A549 (cell line): Measurements from ENCODE around the gene GATAD2A. TPM values are rescaled to one million over a fixed set of nuclear protein-coding genes. Genes with fewer than 3 reads are reported as not detected.

Experiments
- ATAC-seq, 2 experiments: fragments of 200-7000 bp in 1 of 2; fragments of >200 bp in 1 of 2; cut with Nextera tagmentation in 1 of 2; cut with Tn5 transposase in 1 of 2; 3 replicates each; pipeline versions ENCODE4 v1.8.0 to v1.9.1; 2018 to 2020; ENCODE audit warnings: mild to moderate bottlenecking in 1 of 2, moderate library complexity in 1 of 2
- CTCF ChIA-PET: fragments of 300-600 bp; sonication (Branson Sonifier 250); formaldehyde crosslinking; extraction: SDS; loops from one replicate; lab custom pipeline; 2021; ENCODE audit warnings: antibody characterized with exemption, inconsistent platforms; lab: Yijun Ruan, JAX
- POLR2A ChIA-PET: fragments of 350-600 bp; formaldehyde crosslinking; extraction: SDS; loops from one replicate; lab custom pipeline; 2021; ENCODE audit warnings: antibody characterized with exemption, inconsistent platforms; lab: Yijun Ruan, JAX
- DNase-seq, 2 experiments: peaks; one replicate each; pipeline versions ENCODE4 v3.0.0 to v3.0.0-alpha.2; 2011 to 2016; ENCODE audit warnings: low read depth in 1 of 2, low spot score in 1 of 2
- FAIRE-seq: peaks from 2 replicates; lab custom pipeline; 2011; peaks lifted over from hg19 to GRCh38; lab: Jason Lieb, UNC
- H3K27ac ChIP-seq, 2 experiments: fragments of >200 bp; sonication (Bioruptor Twin); formaldehyde crosslinking; 3 replicates each; pipeline ENCODE4 v1.5.1; 2016 to 2017
- H3K4me1 ChIP-seq: fragments of >200 bp; sonication (Bioruptor Twin); formaldehyde crosslinking; 3 replicates; pipeline ENCODE4 v1.6.1; 2016
- H3K4me2 ChIP-seq: fragments of >200 bp; sonication (Bioruptor Twin); formaldehyde crosslinking; 3 replicates; pipeline ENCODE4 v1.6.1; 2016
- H3K4me3 ChIP-seq: fragments of >200 bp; sonication (Bioruptor Twin); formaldehyde crosslinking; 3 replicates; pipeline ENCODE4 v1.5.1; 2016
- H3K9me3 ChIP-seq: fragments of >200 bp; sonication (Bioruptor Twin); formaldehyde crosslinking; 3 replicates; pipeline ENCODE4 v1.6.1; 2016
- BHLHE40 ChIP-seq: IDR thresholded peaks from 2 replicates; pipeline ENCODE4 v1.6.1; 2012; ENCODE audit warnings: low read depth, low read length, inconsistent platforms
- EHF ChIP-seq: fragments of 250-450 bp; sonication (Bioruptor Pico); IDR thresholded peaks from 2 replicates; pipeline ENCODE4 v1.5.0; 2020; ENCODE audit warnings: mild to moderate bottlenecking
- EHMT2 ChIP-seq: fragments of 200-600 bp; sonication (generic); IDR thresholded peaks from 2 replicates; pipeline ENCODE4 v1.6.1; 2016; ENCODE audit warnings: antibody characterized with exemption, low read depth, mild to moderate bottlenecking, moderate library complexity
- EP300 ChIP-seq, 2 experiments: fragments of >200 bp; sonication (Bioruptor Twin); formaldehyde crosslinking; IDR thresholded peaks; 2 replicates in 1 of 2; 3 replicates in 1 of 2; pipeline ENCODE4 v1.6.1; 2016 to 2017
- ESRRA ChIP-seq: fragments of 150-350 bp; IDR thresholded peaks from 2 replicates; pipeline ENCODE4 v1.6.1; 2014; ENCODE audit warnings: mild to moderate bottlenecking, low read length, borderline replicate concordance
- FOSL2 ChIP-seq, 2 experiments: fragments of 450-650 bp in 1 of 2; fragments of >200 bp in 1 of 2; sonication (Bioruptor Twin) in 1 of 2; formaldehyde crosslinking; IDR thresholded peaks; 2 replicates each; pipeline versions ENCODE4 v1.5.0 to v1.6.1; 2016 to 2020; ENCODE audit warnings: mild to moderate bottlenecking in 1 of 2, moderate library complexity in 1 of 2
- HEYL ChIP-seq: fragments of 250-450 bp; sonication (Bioruptor Pico); IDR thresholded peaks from 2 replicates; pipeline ENCODE4 v1.8.0; 2021; ENCODE audit warnings: mild to moderate bottlenecking, moderate library complexity
- NR3C1 ChIP-seq: fragments of >200 bp; sonication (Bioruptor Twin); formaldehyde crosslinking; IDR thresholded peaks from 3 replicates; pipeline ENCODE4 v1.6.1; 2017
- POLR2AphosphoS2 ChIP-seq: conservative IDR thresholded peaks from 2 replicates; pipeline ENCODE4 v1.6.1; 2012; ENCODE audit warnings: low read length, improper control_type of control experiment, inconsistent platforms
- RAD21 ChIP-seq, 2 experiments: fragments of >200 bp in 1 of 2; sonication (Bioruptor Twin) in 1 of 2; formaldehyde crosslinking in 1 of 2; IDR thresholded peaks in 1 of 2; conservative IDR thresholded peaks in 1 of 2; 2 replicates in 1 of 2; 3 replicates in 1 of 2; pipeline ENCODE4 v1.6.1; 2012 to 2018; ENCODE audit warnings: inconsistent platforms in 1 of 2
- SMC3 ChIP-seq: fragments of >200 bp; sonication (Bioruptor Twin); formaldehyde crosslinking; IDR thresholded peaks from 3 replicates; pipeline ENCODE4 v1.6.1; 2018; ENCODE audit warnings: inconsistent platforms
- SREBF2 ChIP-seq: fragments of 450-650 bp; IDR thresholded peaks from 2 replicates; pipeline ENCODE4 v1.6.1; 2014; ENCODE audit warnings: mild to moderate bottlenecking, moderate library complexity
- TFCP2L1 ChIP-seq: fragments of 250-450 bp; sonication (Bioruptor Pico); IDR thresholded peaks from 2 replicates; pipeline ENCODE4 v1.5.0; 2021; ENCODE audit warnings: mild to moderate bottlenecking
- WGBS: methylation state at CpG from one replicate; pipeline ENCODE4 v1.1.6; 2017; ENCODE audit errors: missing lambda C conversion rate; 5-methylcytosine and 5-hydroxymethylcytosine counted together
- polyA plus RNA-seq, 4 experiments: library from polyadenylated mRNA; depleted of rRNA in 3 of 4; stranded (reverse); fragments of >200 nt; fragmentation: RNase III in 1 of 4; extraction: RNeasy Plus Mini Kit Qiagen cat#74134 plus additional on column Dnase treatment in 1 of 4; gene quantifications; 2 replicates in 3 of 4; 3 replicates in 1 of 4; pipeline ENCODE4 v1.2.3, GENCODE V29; 2011 to 2017
- small RNA-seq, 6 experiments: library from RNA; depleted of rRNA; stranded (forward); fragments of <200 nt; gene quantifications; one replicate each; pipeline ENCODE3, GENCODE V24; 2012
- TF ChIP-seq, protein P1 (sequence below): fragments of >200 bp; sonication (Bioruptor Twin); formaldehyde crosslinking; IDR thresholded peaks from 3 replicates; pipeline ENCODE4 v1.5.1; 2016
- TF ChIP-seq, protein P2 (sequence below): IDR thresholded peaks from 2 replicates; pipeline ENCODE4 v1.6.1; 2012

GATAD2A gene
- polyA plus RNA-seq, 2 of the 4 experiments (the other 2 are of a cell fraction): 25.2 to 28.9 TPM

DNA sequence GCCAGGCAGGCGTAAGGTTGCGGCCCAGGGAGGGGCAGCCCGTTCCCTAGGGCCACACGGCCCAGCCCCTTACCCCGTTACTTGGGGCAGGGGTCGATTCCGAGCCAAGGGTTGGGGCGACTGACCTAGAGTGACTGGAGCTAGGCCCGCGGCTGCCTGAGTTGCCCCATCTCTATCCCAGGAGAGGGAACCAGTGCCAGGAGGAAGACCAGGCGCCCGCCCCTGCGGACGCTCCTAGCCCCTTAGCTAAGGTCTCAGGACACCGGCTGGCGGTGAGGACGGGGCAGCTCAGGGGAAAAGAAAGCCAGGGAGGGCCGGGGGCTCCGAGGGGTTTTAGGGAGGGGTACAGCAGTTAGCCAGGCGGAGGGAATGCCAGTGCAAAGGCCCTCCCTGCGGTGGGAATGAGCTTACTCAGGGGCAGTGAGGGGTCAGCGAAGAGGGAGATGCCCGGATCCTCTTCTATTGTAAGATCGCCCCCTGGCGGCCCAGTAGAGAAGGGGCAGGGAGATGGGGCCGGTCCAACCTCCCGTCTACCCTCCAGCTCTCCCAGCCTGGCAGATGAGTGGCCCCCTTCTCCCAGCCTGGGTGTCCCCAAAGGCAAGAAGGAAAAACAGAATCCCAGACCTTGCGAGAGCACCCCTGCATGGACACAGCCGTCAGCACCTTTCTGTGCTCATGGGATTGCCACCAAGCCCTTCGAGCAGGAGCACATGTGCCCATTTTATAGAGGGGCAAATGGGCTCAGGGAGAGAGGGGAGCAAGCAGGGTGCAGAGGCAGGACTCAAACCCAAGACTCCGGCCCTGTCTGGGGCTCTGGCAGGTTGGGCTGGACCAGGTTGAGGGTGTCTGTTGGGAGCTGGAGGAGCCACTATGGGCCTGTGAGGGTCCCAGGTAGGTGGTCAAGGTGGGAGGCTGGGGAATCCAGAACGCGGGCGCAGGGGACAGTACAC is 148.9 kb downstream of the GATAD2A start:
- ATAC-seq (peak in 1 of 2 experiments; percentile 73; a peak in 3 of 6 replicates), DNase-seq (no peak), FAIRE-seq (no peak)
- ChIA-PET POLR2A (no interaction called here), CTCF (interaction anchor here (0.7 to 12.3 kb wide), 20 partner anchors 8 to 89 kb away, joined by 3 to 79 read pairs (median 4); partner anchors contain the start of genes GMIP and YJEFN3)
- H3K27ac ChIP-seq: no peak overlapping the region
- 39% methylated on average over 18 of the region's 34 CpGs for WGBS
- no peak overlapping the region for H3K4me2 ChIP-seq
- H3K9me3 ChIP-seq: no peaks in the 10 kb centered on the region
- no peak overlapping the region for H3K4me3 ChIP-seq
- H3K4me1 ChIP-seq: no peaks in the 10 kb centered on the region
- TF ChIP-seq, protein P1, sequence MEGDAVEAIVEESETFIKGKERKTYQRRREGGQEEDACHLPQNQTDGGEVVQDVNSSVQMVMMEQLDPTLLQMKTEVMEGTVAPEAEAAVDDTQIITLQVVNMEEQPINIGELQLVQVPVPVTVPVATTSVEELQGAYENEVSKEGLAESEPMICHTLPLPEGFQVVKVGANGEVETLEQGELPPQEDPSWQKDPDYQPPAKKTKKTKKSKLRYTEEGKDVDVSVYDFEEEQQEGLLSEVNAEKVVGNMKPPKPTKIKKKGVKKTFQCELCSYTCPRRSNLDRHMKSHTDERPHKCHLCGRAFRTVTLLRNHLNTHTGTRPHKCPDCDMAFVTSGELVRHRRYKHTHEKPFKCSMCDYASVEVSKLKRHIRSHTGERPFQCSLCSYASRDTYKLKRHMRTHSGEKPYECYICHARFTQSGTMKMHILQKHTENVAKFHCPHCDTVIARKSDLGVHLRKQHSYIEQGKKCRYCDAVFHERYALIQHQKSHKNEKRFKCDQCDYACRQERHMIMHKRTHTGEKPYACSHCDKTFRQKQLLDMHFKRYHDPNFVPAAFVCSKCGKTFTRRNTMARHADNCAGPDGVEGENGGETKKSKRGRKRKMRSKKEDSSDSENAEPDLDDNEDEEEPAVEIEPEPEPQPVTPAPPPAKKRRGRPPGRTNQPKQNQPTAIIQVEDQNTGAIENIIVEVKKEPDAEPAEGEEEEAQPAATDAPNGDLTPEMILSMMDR: peak; percentile 34
- peak in 1 of 2 experiments; percentile 38; a peak in 3 of 5 replicates for TF ChIP-seq RAD21 (conservative IDR thresholded peaks at IDR 0.05 in 1 of 2, IDR thresholded peaks at IDR 0.05 in 1 of 2)
- TF ChIP-seq SMC3: no peak

DNA sequence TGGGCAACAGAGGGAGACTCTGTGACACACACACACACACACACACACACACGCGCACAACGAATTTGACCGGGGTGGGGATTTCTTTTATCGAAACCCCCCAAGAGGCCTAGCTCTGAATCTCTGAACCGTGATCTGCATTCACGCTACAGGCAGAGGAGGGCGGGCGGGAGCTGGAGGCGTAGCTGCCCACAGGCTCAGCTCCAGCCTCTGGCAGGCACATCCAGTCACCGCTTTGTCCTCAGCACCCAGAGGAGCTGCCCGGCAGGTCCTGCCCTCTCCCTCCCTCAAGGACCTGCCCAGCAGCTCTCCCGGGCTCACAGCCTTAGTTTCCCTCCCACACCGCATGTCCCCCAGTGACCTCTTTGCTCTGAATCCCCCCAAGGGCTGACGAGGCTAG is 152.6 kb downstream of the GATAD2A start:
- FAIRE-seq: no peak
- ChIA-PET CTCF (interaction anchor here (12.3 kb wide), 1 partner anchor 28 kb away, joined by 79 read pairs; the partner anchor contains the start of gene YJEFN3), POLR2A (no interaction called here)
- Histone ChIP-seq H3K9me3 (no peaks in the 10 kb centered on the region), H3K27ac (no peak overlapping the region), H3K4me3 (no peak overlapping the region), H3K4me2 (no peak overlapping the region), H3K4me1 (no peaks in the 10 kb centered on the region)
- no peak for ATAC-seq
- WGBS: 88% methylated on average over 14 of the region's 15 CpGs
- DNase-seq: no peak
- no peak for TF ChIP-seq EHF
- no peak for TF ChIP-seq HEYL (CRISPR knock-in tag)
- TF ChIP-seq, protein P2, sequence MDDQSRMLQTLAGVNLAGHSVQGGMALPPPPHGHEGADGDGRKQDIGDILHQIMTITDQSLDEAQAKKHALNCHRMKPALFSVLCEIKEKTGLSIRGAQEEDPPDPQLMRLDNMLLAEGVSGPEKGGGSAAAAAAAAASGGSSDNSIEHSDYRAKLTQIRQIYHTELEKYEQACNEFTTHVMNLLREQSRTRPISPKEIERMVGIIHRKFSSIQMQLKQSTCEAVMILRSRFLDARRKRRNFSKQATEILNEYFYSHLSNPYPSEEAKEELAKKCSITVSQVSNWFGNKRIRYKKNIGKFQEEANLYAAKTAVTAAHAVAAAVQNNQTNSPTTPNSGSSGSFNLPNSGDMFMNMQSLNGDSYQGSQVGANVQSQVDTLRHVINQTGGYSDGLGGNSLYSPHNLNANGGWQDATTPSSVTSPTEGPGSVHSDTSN: no peak
- TF ChIP-seq EP300 (IDR thresholded peaks at IDR 0.05): no peak
- TF ChIP-seq, protein P1: no peak
- no peak for TF ChIP-seq NR3C1
- TF ChIP-seq ESRRA: no peak
- no peak for TF ChIP-seq EHMT2
- TF ChIP-seq POLR2AphosphoS2: no peak
- TF ChIP-seq SREBF2: no peak
- TF ChIP-seq FOSL2 (IDR thresholded peaks at IDR 0.05): no peak
- TF ChIP-seq FOSL2 (CRISPR knock-in tag; IDR thresholded peaks at IDR 0.05): no peak
- no peak for TF ChIP-seq TFCP2L1
- TF ChIP-seq BHLHE40: no peak

Small RNAs within 50 kb of the gene (small RNA-seq; reads per million reads assigned to genes)
- 0 reads per million in 6 experiments for gene MIR640

Other genes with a start within 250 kb of the GATAD2A start
- gene MEF2B, start 235.4 kb upstream of the GATAD2A start, polyA plus RNA-seq (2011; rRNA removed): 0.10 and 0.20 TPM in 2 replicates
- gene MEF2B, start 235.4 kb upstream of the GATAD2A start, polyA plus RNA-seq (2017; fragmentation: RNase III; extraction: RNeasy Plus Mini Kit Qiagen cat#74134 plus additional on column Dnase treatment): 0.13 to 0.31 TPM (median 0.29 TPM) in 3 replicates
- 7.2 and 9.1 TPM in 2 replicates for gene BORCS8, start 213.5 kb upstream of the GATAD2A start, polyA plus RNA-seq (2011; rRNA removed)
- gene BORCS8, start 213.5 kb upstream of the GATAD2A start, polyA plus RNA-seq (2017; fragmentation: RNase III; extraction: RNeasy Plus Mini Kit Qiagen cat#74134 plus additional on column Dnase treatment): 10.6 to 12.3 TPM (median 11.5 TPM) in 3 replicates
- 23.4 and 24.3 TPM in 2 replicates for gene RFXANK, start 213.4 kb upstream of the GATAD2A start, polyA plus RNA-seq (2011; rRNA removed)
- 30.0 to 32.3 TPM (median 30.6 TPM) in 3 replicates for gene RFXANK, start 213.4 kb upstream of the GATAD2A start, polyA plus RNA-seq (2017; fragmentation: RNase III; extraction: RNeasy Plus Mini Kit Qiagen cat#74134 plus additional on column Dnase treatment)
- gene NR2C2AP, start 202.3 kb upstream of the GATAD2A start, polyA plus RNA-seq (2011; rRNA removed): 19.3 and 20.0 TPM in 2 replicates
- 24.1 to 24.8 TPM (median 24.6 TPM) in 3 replicates for gene NR2C2AP, start 202.3 kb upstream of the GATAD2A start, polyA plus RNA-seq (2017; fragmentation: RNase III; extraction: RNeasy Plus Mini Kit Qiagen cat#74134 plus additional on column Dnase treatment)
- 0.03 and 0.05 TPM in 2 replicates for gene NCAN, start 193.7 kb upstream of the GATAD2A start, polyA plus RNA-seq (2011; rRNA removed)
- 0.01 to 0.03 TPM in 2 of 3 replicates, not detected in the other for gene NCAN, start 193.7 kb upstream of the GATAD2A start, polyA plus RNA-seq (2017; fragmentation: RNase III; extraction: RNeasy Plus Mini Kit Qiagen cat#74134 plus additional on column Dnase treatment)
- gene TM6SF2, start 132.4 kb upstream of the GATAD2A start, polyA plus RNA-seq (2011; rRNA removed): 0.45 and 0.62 TPM in 2 replicates
- gene TM6SF2, start 132.4 kb upstream of the GATAD2A start, polyA plus RNA-seq (2017; fragmentation: RNase III; extraction: RNeasy Plus Mini Kit Qiagen cat#74134 plus additional on column Dnase treatment): 0.54 to 0.88 TPM (median 0.65 TPM) in 3 replicates
- 17.6 and 21.9 TPM in 2 replicates for gene SUGP1, start 85.2 kb upstream of the GATAD2A start, polyA plus RNA-seq (2011; rRNA removed)
- 27.4 to 30.0 TPM (median 30.0 TPM) in 3 replicates for gene SUGP1, start 85.2 kb upstream of the GATAD2A start, polyA plus RNA-seq (2017; fragmentation: RNase III; extraction: RNeasy Plus Mini Kit Qiagen cat#74134 plus additional on column Dnase treatment)
- 8.5 and 14.0 TPM in 2 replicates for gene MAU2, start 84.8 kb upstream of the GATAD2A start, polyA plus RNA-seq (2011; rRNA removed)
- 10.0 to 11.6 TPM (median 11.5 TPM) in 3 replicates for gene MAU2, start 84.8 kb upstream of the GATAD2A start, polyA plus RNA-seq (2017; fragmentation: RNase III; extraction: RNeasy Plus Mini Kit Qiagen cat#74134 plus additional on column Dnase treatment)
- gene TSSK6, start 109.9 kb downstream of the GATAD2A start, polyA plus RNA-seq (2011; rRNA removed): 1.8 and 2.1 TPM in 2 replicates
- gene TSSK6, start 109.9 kb downstream of the GATAD2A start, polyA plus RNA-seq (2017; fragmentation: RNase III; extraction: RNeasy Plus Mini Kit Qiagen cat#74134 plus additional on column Dnase treatment): 0.89 to 1.4 TPM (median 1.1 TPM) in 3 replicates
- 147 and 197 TPM in 2 replicates for gene NDUFA13, start 110.5 kb downstream of the GATAD2A start, polyA plus RNA-seq (2011; rRNA removed)
- gene NDUFA13, start 110.5 kb downstream of the GATAD2A start, polyA plus RNA-seq (2017; fragmentation: RNase III; extraction: RNeasy Plus Mini Kit Qiagen cat#74134 plus additional on column Dnase treatment): 246 to 271 TPM (median 253 TPM) in 3 replicates
- gene YJEFN3, start 123.2 kb downstream of the GATAD2A start, polyA plus RNA-seq (2011; rRNA removed): 2.3 and 3.2 TPM in 2 replicates
- gene YJEFN3, start 123.2 kb downstream of the GATAD2A start, polyA plus RNA-seq (2017; fragmentation: RNase III; extraction: RNeasy Plus Mini Kit Qiagen cat#74134 plus additional on column Dnase treatment): 7.2 to 8.4 TPM (median 7.5 TPM) in 3 replicates
- 0.15 and 0.17 TPM in 2 replicates for gene CILP2, start 132.6 kb downstream of the GATAD2A start, polyA plus RNA-seq (2011; rRNA removed)
- 0.15 to 0.17 TPM (median 0.17 TPM) in 3 replicates for gene CILP2, start 132.6 kb downstream of the GATAD2A start, polyA plus RNA-seq (2017; fragmentation: RNase III; extraction: RNeasy Plus Mini Kit Qiagen cat#74134 plus additional on column Dnase treatment)
- 0.41 and 0.70 TPM in 2 replicates for gene PBX4, start 213.0 kb downstream of the GATAD2A start, polyA plus RNA-seq (2011; rRNA removed)
- 0.90 to 1.6 TPM (median 1.4 TPM) in 3 replicates for gene PBX4, start 213.0 kb downstream of the GATAD2A start, polyA plus RNA-seq (2017; fragmentation: RNase III; extraction: RNeasy Plus Mini Kit Qiagen cat#74134 plus additional on column Dnase treatment)
- gene LPAR2, start 222.5 kb downstream of the GATAD2A start, polyA plus RNA-seq (2011; rRNA removed): 1.5 and 2.2 TPM in 2 replicates
- gene LPAR2, start 222.5 kb downstream of the GATAD2A start, polyA plus RNA-seq (2017; fragmentation: RNase III; extraction: RNeasy Plus Mini Kit Qiagen cat#74134 plus additional on column Dnase treatment): 3.8 to 5.2 TPM (median 4.4 TPM) in 3 replicates
- 1.4 and 1.5 TPM in 2 replicates for gene GMIP, start 238.0 kb downstream of the GATAD2A start, polyA plus RNA-seq (2011; rRNA removed)
- 4.1 to 5.1 TPM (median 4.3 TPM) in 3 replicates for gene GMIP, start 238.0 kb downstream of the GATAD2A start, polyA plus RNA-seq (2017; fragmentation: RNase III; extraction: RNeasy Plus Mini Kit Qiagen cat#74134 plus additional on column Dnase treatment)